Stimulated activated memory B cell treated with anti-CD40 and anti-IgM and Interleukin-4, amounts not matched to agents 10 μg/mL and 1 μg/mL and 100 μg/mL, for 72 hours (primary cell): ENCODE results near the gene SOX2.
"Not testable (repeated sequence)": the region's sequence is repeated elsewhere in the genome, so short reads cannot be mapped to it uniquely, and the experiment has no call there.

Experiments used
- ATAC-seq: fragments of 150-1000 bp; cut with Tn5 transposase; 2 replicates; pipeline ENCODE4 v1.10.0; 2021
- H3K27ac Mint-ChIP-seq: one replicate; pipeline ENCODE4 v1.8.0; 2022; ENCODE audit warnings: mild to moderate bottlenecking, mixed read lengths
- H3K27me3 Mint-ChIP-seq: one replicate; pipeline ENCODE4 v1.8.0; 2022; ENCODE audit warnings: mixed read lengths
- H3K36me3 Mint-ChIP-seq: one replicate; pipeline ENCODE4 v1.8.0; 2022; ENCODE audit warnings: mixed read lengths
- H3K4me1 Mint-ChIP-seq: one replicate; pipeline ENCODE4 v1.8.0; 2022; ENCODE audit warnings: mixed read lengths
- H3K4me3 Mint-ChIP-seq: one replicate; pipeline ENCODE4 v1.8.0; 2022; ENCODE audit warnings: mild to moderate bottlenecking, moderate library complexity, mixed read lengths
- H3K9me3 Mint-ChIP-seq: one replicate; pipeline ENCODE4 v1.8.0; 2022; ENCODE audit warnings: mixed read lengths

The SOX2 gene

DNA sequence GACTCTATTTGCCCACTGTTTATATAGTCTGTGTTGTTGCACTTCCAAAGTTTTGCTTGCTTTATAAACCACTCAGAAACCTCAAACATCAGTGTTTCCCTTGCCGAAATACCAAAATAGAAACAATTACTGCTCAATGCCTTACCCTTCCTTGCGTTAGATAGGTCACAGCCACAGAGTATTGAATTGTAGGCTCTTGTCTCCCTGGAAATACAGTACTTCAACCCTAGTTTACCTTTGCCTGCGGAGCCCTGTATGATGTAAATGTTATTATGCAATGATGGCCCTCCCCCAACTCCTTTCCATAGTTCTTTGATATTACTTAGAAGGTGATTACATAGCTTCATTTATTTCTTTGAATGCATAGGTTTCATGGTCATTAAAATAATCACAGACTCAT is 44.2 kb downstream of the SOX2 start:
- no peak overlapping the region for H3K4me3 Mint-ChIP-seq
- no peak overlapping the region for H3K27ac Mint-ChIP-seq
- ATAC-seq: no peak
- peaks cover 22% of the 10 kb centered on the region for H3K27me3 Mint-ChIP-seq
- no peaks in the 10 kb centered on the region for H3K36me3 Mint-ChIP-seq
- no peaks in the 10 kb centered on the region for H3K9me3 Mint-ChIP-seq
- no peaks in the 10 kb centered on the region for H3K4me1 Mint-ChIP-seq

DNA sequence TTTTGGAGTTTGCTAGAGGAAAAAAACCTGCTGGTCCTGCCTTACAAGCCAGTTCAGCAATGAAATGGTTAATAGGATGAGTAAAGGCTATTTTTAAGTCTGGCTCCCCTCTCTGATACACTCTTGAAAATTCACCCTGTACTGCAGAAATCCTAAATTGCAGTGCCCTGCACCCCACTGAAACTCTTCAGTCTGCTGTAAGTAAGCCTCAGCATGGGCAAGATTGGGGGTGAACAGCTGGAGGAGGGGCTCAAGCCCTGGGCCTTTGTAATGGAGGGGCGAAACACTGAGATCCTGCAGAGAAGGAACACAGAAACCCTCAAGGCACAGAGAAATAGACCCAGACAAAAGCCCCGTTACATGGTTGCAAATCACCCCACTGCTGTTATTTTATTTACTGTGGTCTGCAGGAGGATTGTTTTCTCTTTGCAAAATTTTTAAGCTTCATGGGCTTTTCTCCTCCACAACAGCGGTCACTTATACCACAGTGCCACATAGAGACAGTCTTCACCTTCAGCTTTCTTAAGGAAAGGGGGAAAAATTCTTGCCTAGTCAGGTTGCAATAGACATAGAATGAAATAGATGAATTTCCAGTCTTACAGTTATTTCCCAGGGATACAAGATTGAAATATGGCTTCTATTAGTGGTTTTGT is 45.0 kb downstream of the SOX2 start:
- ATAC-seq: no peak
- Mint-ChIP-seq H3K9me3 (no peaks in the 10 kb centered on the region), H3K27me3 (peaks cover 22% of the 10 kb centered on the region), H3K36me3 (no peaks in the 10 kb centered on the region), H3K4me3 (no peak overlapping the region), H3K27ac (no peak overlapping the region), H3K4me1 (no peaks in the 10 kb centered on the region)

DNA sequence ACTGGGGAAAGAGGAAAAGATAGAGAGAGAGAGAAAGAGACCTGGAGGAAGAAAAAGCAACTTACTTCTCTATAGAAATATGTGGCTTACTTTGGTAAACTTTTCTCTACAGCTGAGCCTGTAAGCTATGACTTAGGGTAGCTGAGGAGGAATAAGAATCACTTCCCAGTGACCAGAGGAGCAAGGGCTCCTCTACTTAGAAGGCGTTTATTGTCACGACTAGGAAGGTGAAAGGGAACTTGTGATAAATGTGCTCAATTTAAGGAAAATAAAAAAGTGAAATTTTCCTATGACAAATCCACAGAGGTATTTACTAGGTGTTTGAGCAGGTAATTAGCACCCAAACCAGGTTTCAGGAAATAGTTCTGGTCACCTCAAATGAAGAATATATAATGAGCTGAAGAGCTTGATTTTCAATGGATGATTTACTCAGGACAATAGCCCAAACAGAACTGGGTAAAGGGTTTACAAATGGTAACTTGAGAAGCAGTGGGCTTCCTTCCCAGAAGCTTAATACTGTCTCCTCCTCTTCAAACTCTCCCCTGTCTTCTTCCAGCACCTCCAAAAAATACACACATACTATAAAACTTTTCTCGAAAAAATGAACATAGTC is 46.1 kb downstream of the SOX2 start:
- no peaks in the 10 kb centered on the region for H3K4me1 Mint-ChIP-seq
- H3K27ac Mint-ChIP-seq: no peak overlapping the region
- no peaks in the 10 kb centered on the region for H3K36me3 Mint-ChIP-seq
- no peaks in the 10 kb centered on the region for H3K9me3 Mint-ChIP-seq
- H3K27me3 Mint-ChIP-seq: peaks cover 22% of the 10 kb centered on the region
- no peak overlapping the region for H3K4me3 Mint-ChIP-seq
- ATAC-seq: no peak

DNA sequence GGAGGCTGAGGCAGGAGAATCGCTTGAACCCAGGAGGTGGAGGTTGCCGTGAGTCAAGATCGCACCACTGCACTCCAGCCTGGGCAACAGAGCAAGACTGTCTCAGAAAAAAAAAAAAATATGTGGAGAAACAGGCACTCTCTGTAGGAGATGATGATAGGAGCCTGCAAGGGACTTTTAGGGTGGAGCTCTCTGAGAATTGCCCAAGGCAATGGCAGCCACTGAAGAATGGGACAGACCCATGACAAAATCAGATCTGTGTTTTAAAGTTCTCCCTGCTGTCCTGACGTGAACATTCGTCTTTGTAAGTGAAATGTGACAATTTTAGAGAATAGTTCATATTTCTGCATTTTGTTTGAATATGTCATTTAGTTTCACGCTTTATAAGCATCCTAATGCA is 50.2 kb downstream of the SOX2 start:
- Mint-ChIP-seq H3K36me3 (no peaks in the 10 kb centered on the region), H3K27ac (no peak overlapping the region), H3K4me1 (no peaks in the 10 kb centered on the region), H3K4me3 (no peak overlapping the region), H3K27me3 (peaks cover 10% of the 10 kb centered on the region), H3K9me3 (no peaks in the 10 kb centered on the region)
- no peak for ATAC-seq

DNA sequence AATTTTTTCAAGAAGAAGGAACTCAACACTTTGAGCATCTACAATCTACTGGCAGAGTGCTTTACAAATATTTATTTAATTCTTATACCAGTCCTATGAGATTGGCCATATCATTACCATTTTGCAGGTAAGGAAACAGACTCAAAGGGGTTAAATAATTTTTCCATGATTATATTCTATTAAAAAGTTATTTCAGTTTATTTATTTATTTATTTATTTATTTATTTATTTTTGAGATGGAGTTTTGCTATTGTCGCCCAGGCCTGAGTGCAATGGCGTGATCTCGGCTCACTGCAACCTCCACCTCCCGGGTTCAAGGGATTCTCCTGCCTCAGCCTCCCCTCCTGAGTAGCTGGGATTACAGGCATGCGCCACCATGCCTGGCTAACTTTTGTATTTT is 52.3 kb downstream of the SOX2 start:
- not testable (repeated sequence) for H3K27me3 Mint-ChIP-seq, ATAC-seq, H3K9me3 Mint-ChIP-seq, H3K4me1 Mint-ChIP-seq, H3K4me3 Mint-ChIP-seq, H3K36me3 Mint-ChIP-seq, H3K27ac Mint-ChIP-seq
